ENCODE results near the gene PMP22.

The PMP22 gene

DNA sequence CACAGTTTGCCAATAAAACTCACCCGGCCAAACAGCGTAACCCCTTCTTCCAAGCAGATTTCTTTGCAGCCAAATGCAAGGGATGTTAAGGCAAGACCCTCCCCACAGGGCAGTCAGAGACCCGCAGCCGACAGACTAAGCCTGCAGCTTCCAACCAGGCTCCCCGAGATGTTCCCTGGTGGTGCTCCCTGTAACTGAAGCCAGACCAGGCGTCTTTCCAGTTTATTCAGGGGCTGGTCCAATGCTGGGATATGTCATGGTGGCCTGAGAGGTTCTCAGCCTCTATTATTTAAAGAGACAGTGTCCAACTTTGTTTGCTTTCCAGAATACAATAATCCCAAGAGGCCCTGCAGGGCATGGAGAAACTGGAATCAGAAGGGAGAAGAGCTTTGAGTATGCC is at the start of gene PMP22:
Gene PMP22 (minus strand): TSS at position 196 of the 400 bp plus-strand sequence. CDS start 4,599 bp downstream, outside the sequence.
- no peak for DNase-seq (ENCODE audit: low read depth)

DNA sequence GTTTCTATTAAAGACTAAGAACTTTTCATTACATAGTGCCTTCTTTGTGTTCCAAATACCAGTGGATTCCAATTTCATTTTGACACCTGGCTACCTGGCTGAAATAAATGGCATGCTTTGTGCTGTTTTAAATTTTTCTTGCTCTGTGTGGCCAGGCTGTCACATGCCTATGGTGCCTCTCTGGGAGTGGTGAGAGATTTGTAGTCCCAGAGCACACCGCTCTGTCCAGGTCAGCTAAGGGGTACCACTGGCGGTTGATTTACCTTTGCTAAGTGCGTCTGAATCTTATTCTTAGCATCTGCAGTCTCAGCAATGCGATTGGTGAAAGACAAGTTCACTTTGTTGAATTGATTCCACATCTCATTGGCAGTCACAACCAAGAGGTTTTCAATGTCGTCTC is 46.9 kb upstream of the PMP22 start:
- DNase-seq (ENCODE audit: low read depth) = no peak

DNA sequence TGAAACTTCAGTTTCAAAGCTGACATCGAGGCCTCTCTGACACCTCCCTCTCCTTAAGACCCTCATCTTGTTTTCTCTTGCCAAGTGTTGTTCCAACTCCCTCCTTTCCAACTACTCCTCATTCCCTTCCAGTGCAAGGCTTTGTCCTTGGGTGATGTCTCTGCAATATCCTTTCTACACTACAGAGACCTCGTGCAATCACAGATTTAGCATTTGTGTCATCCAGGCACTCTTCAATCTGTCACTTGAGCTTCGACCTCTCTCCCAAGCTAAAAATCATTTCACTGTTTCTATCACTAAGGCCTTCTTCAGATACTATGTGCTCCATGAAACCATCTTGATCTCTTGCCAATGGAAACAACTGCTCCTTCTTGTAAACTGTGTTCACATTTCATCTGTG is 44.7 kb upstream of the PMP22 start:
- DNase-seq (ENCODE audit: low read depth) = no peak

DNA sequence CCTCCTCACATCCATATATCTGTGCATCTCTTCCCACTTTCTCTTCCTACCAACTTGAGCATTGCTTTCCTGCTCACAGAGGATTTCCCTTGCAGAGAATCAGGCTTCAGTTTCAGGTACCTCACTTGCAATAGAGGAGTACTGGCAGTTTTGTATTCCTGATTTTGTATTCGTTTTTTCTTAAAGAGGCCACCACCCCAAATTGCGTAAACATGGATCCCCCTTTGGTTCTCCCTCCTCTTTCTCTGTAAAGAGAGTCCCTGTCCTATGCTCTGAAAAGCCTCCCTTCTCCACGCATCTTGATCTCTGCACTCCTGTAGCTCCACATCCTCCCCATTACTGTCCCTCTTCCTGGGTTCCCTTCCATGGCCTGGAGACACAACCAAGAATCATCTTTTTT is 44.1 kb upstream of the PMP22 start:
- DNase-seq (ENCODE audit: low read depth) = no peak

DNA sequence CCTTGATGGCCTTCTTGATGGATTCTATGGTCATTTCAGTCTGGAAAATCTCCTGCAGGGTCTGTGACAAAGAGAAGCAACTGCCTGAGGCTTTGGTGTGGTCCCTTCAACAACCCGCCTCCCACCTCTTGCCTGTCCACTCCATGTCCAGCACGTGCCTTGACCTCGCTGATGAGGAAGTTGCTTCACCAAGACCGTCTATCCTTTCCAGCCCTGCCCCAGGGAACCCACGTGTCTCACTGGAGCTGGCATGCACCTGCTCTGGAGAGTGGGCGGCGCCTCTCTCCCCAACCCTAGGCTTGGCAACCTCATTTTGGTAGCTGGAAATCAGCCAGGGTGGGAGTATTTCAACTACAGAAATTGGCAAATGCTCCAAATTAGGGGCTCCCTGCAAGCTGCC is 43.6 kb upstream of the PMP22 start:
- no peak for DNase-seq (ENCODE audit: low read depth)

DNA sequence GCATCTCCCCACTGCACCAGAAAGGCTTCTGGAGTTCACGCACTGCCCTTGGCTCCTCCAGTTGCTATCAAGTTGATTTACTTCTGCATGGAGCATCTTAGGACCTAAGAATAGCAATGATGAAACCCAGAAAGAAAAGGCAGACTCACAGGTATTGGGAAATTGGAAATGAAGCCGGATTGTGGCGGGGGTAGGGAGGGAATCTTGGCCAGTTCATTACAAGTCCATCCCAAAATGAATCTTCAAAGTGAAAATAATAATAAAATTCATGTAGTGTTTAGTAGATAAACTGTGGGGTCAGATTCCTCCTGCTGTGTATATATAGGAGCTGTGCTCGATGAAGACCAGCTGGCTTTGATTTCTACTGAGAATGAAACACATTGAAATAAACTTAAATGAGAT is 42.6 kb upstream of the PMP22 start:
- DNase-seq (ENCODE audit: low read depth) = no peak

DNA sequence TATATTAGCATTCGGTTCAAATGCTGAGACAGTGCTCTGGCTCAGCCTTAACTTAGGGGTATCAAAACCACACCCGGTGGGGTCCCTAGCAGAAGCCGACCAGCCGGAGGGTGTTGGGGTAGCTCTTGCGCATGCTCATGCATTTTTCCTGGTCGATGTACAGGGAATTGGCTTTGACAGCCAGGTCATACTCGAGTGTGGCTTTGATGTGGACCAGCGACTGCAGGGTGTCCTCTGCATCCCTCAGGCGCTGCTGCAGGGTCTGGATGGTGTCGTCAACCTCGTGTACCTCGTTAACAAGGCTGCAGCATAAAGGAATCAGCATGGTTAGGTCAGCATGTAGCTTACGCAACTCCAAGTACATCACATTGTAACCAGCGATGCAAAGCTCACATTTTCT is 38.7 kb upstream of the PMP22 start:
- DNase-seq (ENCODE audit: low read depth) = no peak

DNA sequence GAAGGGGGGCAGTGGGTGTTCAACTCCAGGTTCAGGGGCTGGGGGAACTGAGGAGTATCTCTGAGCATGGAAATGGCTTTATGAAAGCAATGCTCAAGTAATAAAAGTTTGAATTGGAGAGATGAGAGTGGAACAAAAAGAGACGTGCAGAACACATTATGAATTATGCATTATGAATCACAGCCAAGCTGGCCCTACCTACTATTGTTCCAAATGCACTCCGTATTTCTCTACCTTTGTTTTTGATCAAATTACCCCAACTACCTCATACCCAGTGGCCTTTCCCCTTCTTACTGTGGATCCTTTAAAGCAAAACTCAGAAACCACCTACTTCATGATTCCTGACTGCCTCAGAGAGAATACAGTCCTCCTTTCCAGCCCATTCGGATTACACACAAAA is 38.1 kb upstream of the PMP22 start:
- no peak for DNase-seq (ENCODE audit: low read depth)

DNA sequence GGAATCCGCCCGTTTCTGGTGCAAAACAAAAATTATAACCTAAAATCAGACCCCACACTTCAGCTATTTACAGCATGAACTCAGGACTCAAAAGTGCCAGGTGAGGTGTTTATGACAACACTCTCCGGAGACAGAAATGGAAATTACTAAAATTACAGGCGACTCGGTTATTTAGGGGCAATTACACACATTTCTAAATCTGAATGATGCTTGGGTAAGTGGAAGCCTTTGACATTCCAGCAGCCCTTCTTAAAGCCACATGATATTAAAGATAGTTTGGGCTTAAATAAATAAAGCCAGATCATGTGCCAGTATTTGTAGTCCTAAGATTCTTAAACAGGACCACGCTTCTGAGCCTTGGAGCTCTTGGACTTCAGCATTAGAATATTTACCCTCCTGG is 36.7 kb upstream of the PMP22 start:
- no peak for DNase-seq (ENCODE audit: low read depth)

DNA sequence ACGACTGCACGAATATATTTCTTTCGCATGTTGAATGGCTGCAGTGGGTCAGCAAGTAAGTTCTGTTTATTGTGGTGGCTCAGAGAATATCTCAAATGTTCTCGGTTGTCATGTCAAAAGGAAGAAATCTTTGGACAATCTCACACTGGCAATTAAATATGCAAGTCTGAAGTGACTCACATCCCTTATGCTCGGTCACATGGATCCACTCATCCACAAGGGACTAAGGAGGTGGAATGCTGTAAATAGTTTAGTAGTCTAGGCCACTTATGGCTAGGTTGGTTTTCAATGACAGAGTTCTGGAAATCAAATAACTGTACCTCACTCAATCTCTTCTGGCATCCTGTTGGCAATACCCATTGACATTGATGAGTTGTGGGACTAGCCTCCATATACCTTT is 33.0 kb upstream of the PMP22 start:
- no peak for DNase-seq (ENCODE audit: low read depth)

DNA sequence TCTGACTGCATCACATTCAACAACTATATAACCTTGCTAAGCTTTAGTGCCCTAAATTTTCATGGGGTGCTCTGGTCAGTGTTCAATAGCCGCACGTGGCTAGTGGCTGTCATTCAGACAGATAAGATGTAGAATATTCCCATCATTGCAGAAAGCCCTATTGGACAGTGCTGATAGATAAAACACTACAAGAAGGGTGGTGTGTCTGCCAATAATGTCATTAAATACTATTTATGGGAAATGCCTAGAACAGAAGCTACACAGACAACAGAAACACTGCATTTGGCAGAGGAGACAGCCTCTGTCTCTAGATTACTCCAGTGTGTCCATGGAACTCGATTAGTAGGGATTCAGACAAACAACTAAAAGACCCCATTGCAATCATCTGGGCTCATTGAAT is 28.4 kb upstream of the PMP22 start:
- no peak for DNase-seq (ENCODE audit: low read depth)

DNA sequence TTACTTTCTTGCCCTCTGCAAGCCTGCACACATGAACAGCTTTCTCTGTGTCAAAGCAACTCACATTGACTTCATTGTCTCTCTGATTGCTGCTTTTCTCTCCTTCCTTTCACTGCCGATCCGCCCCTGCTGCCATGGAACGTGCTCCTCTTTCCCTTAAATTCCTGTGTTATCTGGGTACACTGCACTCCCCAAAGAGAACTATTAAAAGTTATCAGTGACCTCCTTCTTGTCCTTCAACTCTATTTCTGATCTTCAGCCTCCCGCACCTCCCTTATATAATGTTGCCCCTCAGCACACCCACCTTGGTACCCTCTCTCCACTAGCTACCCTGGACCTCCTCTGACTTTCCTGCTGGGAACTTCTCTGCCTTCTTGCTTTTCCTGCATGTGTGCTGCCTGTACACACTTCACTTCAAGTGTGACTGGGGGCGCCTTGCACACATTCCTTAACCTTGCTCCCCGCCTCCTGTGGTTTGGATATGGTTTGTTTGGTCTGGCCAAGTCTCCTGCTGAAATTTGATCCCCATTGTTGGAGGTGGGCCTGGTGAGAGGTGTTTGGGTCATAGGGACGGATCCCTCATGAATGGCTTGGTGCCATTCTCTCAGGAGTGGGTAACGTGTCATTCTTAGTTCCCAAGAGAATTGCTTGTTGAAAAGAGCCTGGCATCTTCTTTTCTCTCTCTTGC is 26.7 kb upstream of the PMP22 start:
- DNase-seq (ENCODE audit: low read depth) = no peak

DNA sequence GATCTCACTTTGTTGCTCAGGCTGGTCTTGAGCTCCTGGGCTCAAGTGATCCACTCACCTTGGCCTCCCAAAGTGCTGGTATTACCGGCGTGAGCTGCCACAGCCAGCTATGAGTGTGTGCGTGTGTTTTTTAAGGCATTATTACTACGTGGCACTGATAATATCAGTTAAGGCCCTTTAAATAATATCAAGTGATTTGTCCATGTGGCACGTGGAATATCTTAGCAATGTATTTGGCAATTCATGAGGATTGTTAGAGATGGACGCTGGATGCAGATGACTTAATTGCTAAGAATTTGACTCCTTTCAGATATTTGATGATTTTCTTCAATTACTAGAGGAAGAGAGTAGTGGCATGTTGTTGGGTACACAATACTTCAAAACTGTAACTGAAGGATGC is 25.5 kb upstream of the PMP22 start:
- no peak for DNase-seq (ENCODE audit: low read depth)

DNA sequence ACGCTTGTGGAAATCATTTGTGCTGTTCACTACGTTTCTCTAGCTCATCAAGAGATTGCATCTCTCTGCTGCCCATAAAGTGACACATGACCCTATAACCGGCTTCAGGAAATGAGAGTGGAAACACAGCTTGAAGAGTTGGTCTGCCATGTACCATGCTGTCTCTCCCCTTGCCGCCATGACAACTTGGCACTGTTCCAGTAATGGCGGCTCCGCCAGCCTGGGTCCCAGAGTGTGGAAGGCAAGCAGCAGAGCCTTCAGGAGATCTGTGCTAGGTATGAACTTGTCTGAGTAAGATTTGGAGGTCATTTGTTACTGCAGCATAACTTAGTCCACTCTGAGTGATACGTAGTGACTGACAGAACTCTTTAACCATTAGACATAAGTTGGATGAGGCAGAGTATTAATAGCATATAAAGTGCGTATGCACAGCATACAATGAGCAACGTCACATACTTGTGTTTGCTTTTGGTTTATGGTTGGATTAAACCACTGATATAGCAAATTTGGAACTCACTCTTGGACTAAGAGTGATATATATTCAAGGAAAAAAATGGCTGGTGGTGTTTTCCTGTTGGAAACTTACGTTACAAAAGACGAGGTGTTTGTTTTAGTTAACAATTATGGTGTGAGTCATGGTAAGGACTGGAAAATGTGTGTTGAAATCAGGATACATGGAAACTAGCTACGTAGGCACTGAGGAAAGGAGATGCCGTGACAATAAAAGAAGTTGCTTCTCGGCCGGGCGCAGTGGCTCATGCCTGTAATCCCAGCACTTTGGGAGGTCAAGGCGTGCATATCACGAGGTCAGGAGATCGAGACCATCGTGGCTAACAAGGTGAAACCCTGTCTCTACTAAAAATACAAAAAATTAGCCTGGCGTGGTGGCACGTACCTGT is 24.4 kb upstream of the PMP22 start:
- DNase-seq (ENCODE audit: low read depth) = no peak

DNA sequence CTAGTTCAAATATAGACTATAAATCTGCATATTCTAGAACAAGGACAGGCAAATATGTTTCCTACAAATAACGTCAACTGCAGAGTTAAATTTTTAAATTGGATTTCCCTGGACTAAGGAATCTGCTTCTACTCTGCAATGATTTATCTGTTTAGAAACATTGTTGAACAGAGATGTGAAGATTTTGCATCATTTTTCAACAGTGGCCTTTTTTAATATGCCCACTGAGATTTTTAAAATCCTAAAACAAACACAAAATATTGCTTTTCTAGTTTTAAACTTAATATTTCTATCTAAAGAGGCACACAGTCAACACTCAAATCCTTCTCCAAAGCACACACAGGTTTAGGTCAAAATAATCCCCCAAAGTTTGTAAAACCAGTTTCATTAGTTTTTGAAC is 23.7 kb upstream of the PMP22 start:
- no peak for DNase-seq (ENCODE audit: low read depth)

DNA sequence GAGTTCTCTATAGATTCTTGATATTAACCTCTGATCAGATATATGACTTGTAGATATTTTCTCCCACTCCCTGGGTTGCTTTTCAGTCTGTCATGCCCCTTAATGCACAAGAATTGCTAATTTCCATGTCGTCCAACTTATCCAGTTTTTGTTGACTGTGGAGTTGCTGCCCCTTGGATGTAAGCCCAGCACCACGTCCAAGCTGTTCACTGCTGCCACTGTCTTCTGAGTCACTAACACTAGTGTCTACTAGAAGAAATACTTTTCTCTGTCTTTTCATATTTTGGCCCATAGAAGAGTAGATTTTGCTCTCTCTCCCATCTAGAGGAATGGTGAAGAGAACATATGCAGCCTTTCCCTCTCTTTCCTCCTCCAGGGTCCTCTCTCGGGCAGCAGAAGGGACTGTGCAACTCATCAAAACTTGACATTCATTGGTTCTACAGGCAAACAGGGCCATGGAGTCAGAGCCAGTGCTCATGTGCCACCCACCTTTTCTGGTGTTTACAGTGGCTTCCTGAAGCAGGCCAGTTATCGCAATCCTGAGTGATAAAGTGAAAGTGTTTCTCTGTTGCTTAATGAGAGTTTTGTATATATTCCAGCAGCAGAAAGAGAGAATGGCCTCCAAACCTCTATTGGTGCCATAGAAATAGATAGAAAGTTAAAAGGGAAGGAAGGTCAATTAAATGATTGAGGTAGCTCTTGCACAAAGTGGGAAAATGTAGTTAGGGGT is 22.6 kb upstream of the PMP22 start:
- no peak for DNase-seq (ENCODE audit: low read depth)

DNA sequence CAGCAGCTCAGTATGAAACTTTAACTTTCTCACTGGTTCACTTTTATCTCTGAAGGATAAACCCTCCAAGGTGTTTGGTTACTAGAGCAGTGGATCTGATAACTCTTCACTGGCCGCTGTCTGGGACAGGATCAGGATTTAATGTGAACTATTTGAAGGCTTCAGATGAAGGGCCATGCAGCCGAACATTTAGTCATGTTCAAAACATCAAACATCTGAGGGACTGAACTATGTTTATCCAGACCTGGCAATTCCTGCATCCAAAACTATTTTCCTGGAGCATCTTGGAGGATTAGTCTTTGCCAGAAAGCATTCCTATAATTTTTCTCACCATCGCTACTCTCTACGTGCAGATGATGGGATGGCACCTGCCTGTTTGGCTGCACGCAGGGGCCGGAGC is 20.3 kb upstream of the PMP22 start:
- DNase-seq (ENCODE audit: low read depth) = no peak

DNA sequence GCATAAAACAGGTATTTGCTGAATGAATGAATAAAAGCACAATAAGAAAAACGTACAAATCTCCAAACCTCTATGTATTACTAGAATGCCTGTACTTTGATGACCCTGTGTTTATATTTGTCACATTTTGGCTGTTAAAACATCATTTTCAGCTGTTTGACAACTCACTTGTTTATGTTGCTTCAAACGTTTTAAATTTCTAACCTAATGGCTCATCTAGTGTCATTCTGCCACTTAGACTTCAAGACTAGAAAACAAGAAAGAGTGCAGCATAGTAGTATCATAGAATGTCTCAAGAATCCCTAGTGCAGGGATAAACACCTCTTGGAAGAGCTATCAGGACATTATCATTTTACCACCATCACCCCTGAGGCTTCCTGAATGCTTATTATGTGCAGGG is 19.4 kb upstream of the PMP22 start:
- no peak for DNase-seq (ENCODE audit: low read depth)

DNA sequence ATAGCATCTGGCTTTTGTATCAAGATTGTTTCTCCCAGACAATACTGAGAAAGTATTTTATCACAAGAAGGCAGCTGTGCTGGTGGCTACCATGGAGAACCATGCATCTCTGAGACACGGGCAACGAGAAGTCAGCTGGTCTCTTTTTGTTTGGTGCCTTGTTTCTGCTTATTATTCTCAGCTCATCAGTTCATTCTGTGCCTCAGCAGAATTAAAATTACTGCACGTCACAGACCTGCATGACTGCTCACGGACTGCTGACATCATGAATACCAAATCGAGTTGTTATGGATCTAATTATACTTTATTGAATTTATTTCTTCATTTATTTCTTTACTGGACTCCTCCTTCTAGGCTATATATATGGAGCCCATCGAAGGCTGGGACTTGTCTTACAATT is 19.0 kb upstream of the PMP22 start:
- no peak for DNase-seq (ENCODE audit: low read depth)

DNA sequence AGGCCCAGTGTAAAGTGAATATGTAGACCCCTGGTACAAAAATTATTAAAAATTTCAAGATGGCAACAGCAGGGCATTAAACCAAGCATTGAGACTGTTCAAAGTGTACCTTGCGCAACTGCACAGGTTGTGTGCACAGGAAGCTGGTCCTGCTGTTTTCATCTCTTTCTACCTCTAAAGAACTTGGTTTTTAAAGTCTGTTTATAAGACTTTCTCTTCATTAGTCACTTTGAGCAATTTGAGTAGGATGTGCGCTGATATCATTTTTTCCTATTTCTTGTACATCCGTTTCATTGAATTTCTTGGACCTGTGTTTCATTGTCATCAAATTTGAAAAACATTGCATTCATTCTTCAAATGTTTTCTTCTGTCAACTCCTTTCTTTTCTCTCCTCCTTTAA is 16.8 kb upstream of the PMP22 start:
- no peak for DNase-seq (ENCODE audit: low read depth)

DNA sequence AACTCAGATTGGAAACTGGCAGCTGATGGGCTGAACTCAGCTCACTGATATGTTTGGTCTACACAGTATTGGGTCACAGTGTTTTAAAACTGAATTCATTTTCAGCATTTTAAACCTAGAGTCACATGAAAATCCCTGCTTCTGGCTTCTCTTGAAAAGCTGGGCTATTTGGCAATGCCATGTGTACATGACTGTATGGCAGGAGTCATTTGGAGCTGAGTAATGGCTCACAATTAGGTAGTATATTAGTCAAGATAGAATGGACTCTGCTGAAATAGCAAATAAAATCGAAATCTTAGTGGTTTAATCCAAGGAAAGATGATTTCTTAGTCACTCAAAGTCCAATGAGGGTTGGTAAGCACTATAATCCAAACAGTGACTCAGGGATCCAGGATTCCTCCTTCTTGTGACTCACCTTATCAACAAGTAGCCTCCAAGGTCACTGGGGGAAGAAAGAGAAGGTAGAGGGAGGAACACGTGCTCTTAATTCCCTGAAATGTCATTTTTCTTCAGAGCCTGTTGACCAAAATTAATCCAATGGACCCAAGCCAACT is 13.9 kb upstream of the PMP22 start:
- DNase-seq (ENCODE audit: low read depth) = no peak

DNA sequence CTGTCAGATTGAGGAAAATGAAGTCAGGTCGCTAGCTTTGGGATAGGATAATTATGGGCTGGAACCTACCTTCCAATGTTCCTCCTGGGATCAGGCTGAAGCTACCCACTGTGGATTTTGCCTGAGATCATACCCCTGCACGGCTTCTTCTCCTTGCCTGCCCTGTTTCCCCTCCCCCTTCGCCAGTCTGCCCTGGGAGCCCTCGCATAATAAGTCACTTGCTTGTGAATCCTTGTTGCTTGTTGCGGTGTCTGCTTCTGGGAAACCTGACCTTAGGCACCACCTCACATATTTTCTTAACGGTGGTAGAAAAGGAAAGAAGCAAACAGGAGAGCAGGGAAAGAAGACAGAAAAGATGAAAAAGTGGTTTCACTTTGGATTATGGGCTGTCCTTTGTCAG is 13.3 kb upstream of the PMP22 start:
- no peak for DNase-seq (ENCODE audit: low read depth)

DNA sequence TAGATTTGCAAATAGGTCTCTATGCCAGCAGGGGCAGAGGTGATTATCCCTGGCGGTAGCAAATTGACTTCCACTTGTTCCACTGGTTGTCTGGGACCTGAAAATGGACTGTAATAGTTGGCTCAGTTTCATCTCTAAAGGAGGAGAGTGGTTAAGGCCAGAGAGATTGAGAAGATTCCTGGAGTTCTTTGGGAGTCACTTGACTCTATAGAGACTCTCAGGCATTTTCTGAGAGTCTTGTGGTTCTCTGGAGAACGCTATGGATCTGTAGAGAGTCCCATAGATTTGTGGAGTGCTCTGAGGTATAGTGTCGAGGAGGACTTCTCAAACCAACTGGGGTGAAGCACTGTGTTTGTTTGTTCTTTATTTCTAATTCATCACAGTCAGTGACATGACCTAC is 8.9 kb upstream of the PMP22 start:
- DNase-seq (ENCODE audit: low read depth) = no peak

Data from stimulated activated CD8-positive, alpha-beta memory T cell treated with anti-CD3 and anti-CD28 coated beads, Interleukin-15, amount 100 ng/mL, for 1 hour (primary cell).